Neural cell (in vitro differentiated cells): ENCODE data around the gene CTTNBP2NL. TPM values are rescaled to one million over a fixed set of nuclear protein-coding genes. Genes with fewer than 3 reads are reported as not detected.

ENCODE experiments used
- H2AFZ ChIP-seq: fragments of 200-600, 300-800 bp; sonication (generic), shearing (Covaris generic); 2 replicates; pipeline ENCODE4 v1.6.0; 2014; ENCODE audit warnings: low read depth, mild to moderate bottlenecking, antibody characterized with exemption, low read length, moderate library complexity
- H3F3A ChIP-seq: fragments of 200-600 bp; shearing (Covaris generic); 2 replicates; pipeline ENCODE4 v1.6.1; 2016; ENCODE audit warnings: mild to moderate bottlenecking, moderate library complexity, mixed read lengths, antibody characterized with exemption, low read length; ENCODE audit not compliant: insufficient read depth, poor library complexity, severe bottlenecking
- H3K27ac ChIP-seq: fragments of 200-600, 300-800 bp; sonication (generic), shearing (Covaris generic); 2 replicates; pipeline ENCODE4 v1.5.1; 2014; ENCODE audit warnings: mild to moderate bottlenecking, low read length, moderate library complexity
- H3K27me3 ChIP-seq: fragments of 300-800, 200-600 bp; sonication (generic), shearing (Covaris generic); 2 replicates; pipeline ENCODE4 v1.6.0; 2014; ENCODE audit warnings: mild to moderate bottlenecking, low read depth, low read length, moderate library complexity; ENCODE audit not compliant: insufficient read depth
- H3K36me3 ChIP-seq: fragments of 300-800, 200-600 bp; sonication (generic), shearing (Covaris generic); 2 replicates; pipeline ENCODE4 v1.5.1; 2014; ENCODE audit warnings: mild to moderate bottlenecking, antibody characterized with exemption, low read length, moderate library complexity; ENCODE audit not compliant: insufficient read depth
- H3K4me2 ChIP-seq: fragments of 300-800, 200-600 bp; sonication (generic), shearing (Covaris generic); 2 replicates; pipeline ENCODE4 v1.6.0; 2014; ENCODE audit warnings: mild to moderate bottlenecking, low read length
- H3K4me3 ChIP-seq: fragments of 300-800, 200-600 bp; sonication (generic), shearing (Covaris generic); 2 replicates; pipeline ENCODE4 v1.5.1; 2014; ENCODE audit warnings: mild to moderate bottlenecking, low read length, moderate library complexity
- H3K79me2 ChIP-seq: fragments of 200-600 bp; shearing (Covaris generic); replicated peaks from 2 replicates; pipeline ENCODE4 v1.6.0; 2014; ENCODE audit warnings: mild to moderate bottlenecking, low read length, moderate library complexity; ENCODE audit not compliant: insufficient read depth
- H3K9ac ChIP-seq: fragments of 300-800, 200-600 bp; sonication (generic), shearing (Covaris generic); 2 replicates; pipeline ENCODE4 v1.6.1; 2016; ENCODE audit warnings: mild to moderate bottlenecking, low read length, mixed read lengths
- H3K9me2 ChIP-seq: fragments of 200-600 bp; shearing (Covaris generic); 2 replicates; pipeline ENCODE4 v1.6.1; 2016; ENCODE audit warnings: mild to moderate bottlenecking, low read length, mixed read lengths; ENCODE audit not compliant: insufficient read depth
- H3K9me3 ChIP-seq: fragments of 200-600, 300-800 bp; sonication (generic), shearing (Covaris generic); 2 replicates; pipeline ENCODE4 v1.6.1; 2016; ENCODE audit warnings: mild to moderate bottlenecking, mixed run types, low read length, moderate library complexity, mixed read lengths
- H4K20me1 ChIP-seq: fragments of 200-600 bp; shearing (Covaris generic); 2 replicates; pipeline ENCODE4 v1.6.1; 2016; ENCODE audit warnings: mild to moderate bottlenecking, mixed run types; ENCODE audit not compliant: insufficient read depth
- CTCF ChIP-seq: fragments of 450-650 bp; IDR thresholded peaks from 2 replicates; pipeline ENCODE4 v1.5.1; 2014; ENCODE audit warnings: antibody characterized with exemption, mild to moderate bottlenecking, moderate library complexity; ENCODE audit not compliant: poor library complexity, severe bottlenecking
- EP300 ChIP-seq: fragments of 450-650 bp; conservative IDR thresholded peaks from 2 replicates; pipeline ENCODE4 v1.6.1; 2014; ENCODE audit warnings: antibody characterized with exemption, mild to moderate bottlenecking, moderate library complexity; ENCODE audit not compliant: poor library complexity, severe bottlenecking
- EZH2 ChIP-seq: fragments of 200-600, 300-800 bp; shearing (Covaris generic), sonication (generic); IDR thresholded peaks from 2 replicates; pipeline ENCODE4 v1.6.1; 2014; ENCODE audit warnings: antibody characterized with exemption, low read length, borderline replicate concordance, mild to moderate bottlenecking; ENCODE audit not compliant: insufficient read depth, poor library complexity, severe bottlenecking
- MXI1 ChIP-seq: fragments of 450-650 bp; conservative IDR thresholded peaks from 2 replicates; pipeline ENCODE4 v1.6.1; 2014; ENCODE audit warnings: antibody characterized with exemption, mild to moderate bottlenecking; ENCODE audit not compliant: poor library complexity, severe bottlenecking
- POLR2AphosphoS5 ChIP-seq: IDR thresholded peaks from 2 replicates; pipeline ENCODE4 v1.6.1; 2012
- RAD21 ChIP-seq: fragments of 450-650 bp; conservative IDR thresholded peaks from 2 replicates; pipeline ENCODE4 v1.6.1; 2014; ENCODE audit warnings: antibody characterized with exemption, mild to moderate bottlenecking, moderate library complexity
- REST ChIP-seq: IDR thresholded peaks from 2 replicates; pipeline ENCODE4 v1.6.1; 2012; ENCODE audit warnings: borderline replicate concordance
- SMC3 ChIP-seq: fragments of 450-650 bp; conservative IDR thresholded peaks from 2 replicates; pipeline ENCODE4 v1.6.1; 2014; ENCODE audit warnings: antibody characterized with exemption, mild to moderate bottlenecking, moderate library complexity; ENCODE audit not compliant: poor library complexity
- TAF1 ChIP-seq: IDR thresholded peaks from 2 replicates; pipeline ENCODE4 v1.6.1; 2012; ENCODE audit warnings: low read depth
- polyA minus RNA-seq: library from RNA; depleted of rRNA, polyadenylated mRNA; stranded (reverse); fragments of >200 nt; gene quantifications from 2 replicates; pipeline ENCODE4 v1.2.3, GENCODE V29; 2014
- polyA plus RNA-seq: library from polyadenylated mRNA; depleted of rRNA; stranded (reverse); fragments of >200 nt; gene quantifications from 2 replicates; pipeline ENCODE4 v1.2.3, GENCODE V29; 2014

The CTTNBP2NL gene
- polyA plus RNA-seq (11.8 and 12.5 TPM in 2 replicates), polyA minus RNA-seq (57.5 and 69.9 TPM in 2 replicates)

GRCh38 chr1:112395821-112396652, at the start of gene CTTNBP2NL:
Gene CTTNBP2NL (plus strand): TSS chr1:112396214. CDS start chr1:112416166, 19,952 bp downstream.
- Histone ChIP-seq H3F3A (no peaks in the 10 kb centered on the region), H3K4me3 (peak within 1 kb of the TSS; percentile 97), H3K36me3 (no peaks in the 10 kb centered on the region), H3K27ac (peak within 1 kb of the TSS; percentile 97), H3K9me3 (no peaks in the 10 kb centered on the region), H3K79me2 (peaks cover 48% of the 10 kb centered on the region), H4K20me1 (no peaks in the 10 kb centered on the region), H3K27me3 (no peaks in the 10 kb centered on the region), H3K9ac (peak within 1 kb of the TSS; percentile 99), H3K9me2 (no peaks in the 10 kb centered on the region), H3K4me2 (peak within 1 kb of the TSS; percentile 86), H2AFZ (peak within 1 kb of the TSS; percentile 91)
- TF ChIP-seq TAF1 (no peak), EP300 (peak; percentile 33), EZH2 (no peak), SMC3 (no peak), POLR2AphosphoS5 (peak; percentile 94), CTCF (no peak), REST (peak; percentile 35), RAD21 (no peak), MXI1 (peak; percentile 41)

- H3K79me2 ChIP-seq: no peaks in the 10 kb centered on the region
- H3K4me3 ChIP-seq: no peak overlapping the region
- TF ChIP-seq REST: peak; percentile 73
- TF ChIP-seq CTCF: no peak
- no peak overlapping the region for H2AFZ ChIP-seq
- no peaks in the 10 kb centered on the region for H3K27me3 ChIP-seq
- H3K9me3 ChIP-seq: no peaks in the 10 kb centered on the region
- no peaks in the 10 kb centered on the region for H4K20me1 ChIP-seq
- no peak overlapping the region for H3K27ac ChIP-seq
- H3K9me2 ChIP-seq: no peaks in the 10 kb centered on the region
- H3K4me2 ChIP-seq: no peak overlapping the region
- no peaks in the 10 kb centered on the region for H3K36me3 ChIP-seq
- no peaks in the 10 kb centered on the region for H3F3A ChIP-seq
- no peak overlapping the region for H3K9ac ChIP-seq
Observed at GRCh38 chr1:112346801-112347350, 49.1 kb upstream of the CTTNBP2NL start.
